HG03064 (cell line): Measurements from ENCODE around the gene EP400.
"Not testable (repeated sequence)": the region's sequence is repeated elsewhere in the genome, so short reads cannot be mapped to it uniquely, and the experiment has no call there.

Experiments
- ATAC-seq: cut with Tn5 transposase; IDR thresholded peaks from one replicate; pipeline ENCODE4 v1.9.1; 2021; ENCODE audit warnings: low read depth; ENCODE audit not compliant: unreplicated experiment

EP400 gene

GRCh38 chr12:131947482-131948027 is 2.2 kb upstream of the EP400 start:
- ATAC-seq, result no peak

GRCh38 chr12:131948166-131948712 is 1.5 kb upstream of the EP400 start:
- no peak for ATAC-seq

GRCh38 chr12:131948713-131949430 is 870 bp upstream of the EP400 start:
- not testable (repeated sequence) for ATAC-seq

- ATAC-seq, result peak; percentile 32
These were observed 606 bp downstream of the EP400 start for GRCh38 chr12:131950182-131950913.

- ATAC-seq, result not testable (repeated sequence)
These were observed 4.1 kb downstream of the EP400 start for GRCh38 chr12:131953810-131954209.

- ATAC-seq, result not testable (repeated sequence)
These were observed 4.7 kb downstream of the EP400 start for GRCh38 chr12:131954460-131954859.

GRCh38 chr12:131959116-131959515 is 9.4 kb downstream of the EP400 start:
- ATAC-seq, result no peak

- no peak for ATAC-seq
These were observed 10.2 kb downstream of the EP400 start for GRCh38 chr12:131959641-131960589.

- not testable (repeated sequence) for ATAC-seq
These were observed 11.0 kb downstream of the EP400 start for GRCh38 chr12:131960590-131961325.

- ATAC-seq, result not testable (repeated sequence)
These were observed 11.6 kb downstream of the EP400 start for GRCh38 chr12:131961328-131961727.

- no peak for ATAC-seq
These were observed 12.3 kb downstream of the EP400 start for GRCh38 chr12:131962069-131962468.

- no peak for ATAC-seq
These were observed 13.6 kb downstream of the EP400 start for GRCh38 chr12:131963381-131963780.

- no peak for ATAC-seq
These were observed 15.3 kb downstream of the EP400 start for GRCh38 chr12:131965073-131965472.

- no peak for ATAC-seq
These were observed 21.5 kb downstream of the EP400 start for GRCh38 chr12:131971226-131971625.

- no peak for ATAC-seq
These were observed 25.5 kb downstream of the EP400 start for GRCh38 chr12:131975228-131975627.

GRCh38 chr12:131979606-131980005 is 29.9 kb downstream of the EP400 start:
- ATAC-seq, result no peak

GRCh38 chr12:131980263-131980662 is 30.5 kb downstream of the EP400 start:
- no peak for ATAC-seq

- no peak for ATAC-seq
These were observed 31.6 kb downstream of the EP400 start for GRCh38 chr12:131981388-131981787.

- no peak for ATAC-seq
These were observed 32.3 kb downstream of the EP400 start for GRCh38 chr12:131982041-131982440.

GRCh38 chr12:131983026-131983425 is 33.3 kb downstream of the EP400 start:
- no peak for ATAC-seq
